Esophagus muscularis mucosa (tissue), 3 donors: ENCODE measurements around the gene NUP210.

ENCODE experiments used
- POLR2A ChIP-seq: fragments of 450-650 bp; IDR thresholded peaks from one replicate; pipeline ENCODE4 v1.6.1; 2017; ENCODE audit warnings: antibody characterized with exemption, moderate library complexity, mild to moderate bottlenecking, low read depth
- POLR2AphosphoS5 ChIP-seq, 2 donors: sonication (generic); formaldehyde crosslinking; IDR thresholded peaks; one replicate each; pipeline ENCODE4 v1.6.1; 2017; ENCODE audit warnings: antibody characterized with exemption in 2 of 2
- TF ChIP-seq, protein P1 (sequence below), 3 experiments: fragments of 200-600 bp in 2 of 3; fragments of 450-650 bp in 1 of 3; sonication (generic) in 2 of 3; IDR thresholded peaks; one replicate each; pipeline ENCODE4 v1.5.1; 2017 to 2019; ENCODE audit warnings: antibody characterized with exemption in 3 of 3, mild to moderate bottlenecking in 2 of 3, moderate library complexity in 1 of 3

- TF ChIP-seq POLR2A (no peak), POLR2AphosphoS5 (IDR thresholded peaks at IDR 0.05) (no peak)
- TF ChIP-seq, protein P1, sequence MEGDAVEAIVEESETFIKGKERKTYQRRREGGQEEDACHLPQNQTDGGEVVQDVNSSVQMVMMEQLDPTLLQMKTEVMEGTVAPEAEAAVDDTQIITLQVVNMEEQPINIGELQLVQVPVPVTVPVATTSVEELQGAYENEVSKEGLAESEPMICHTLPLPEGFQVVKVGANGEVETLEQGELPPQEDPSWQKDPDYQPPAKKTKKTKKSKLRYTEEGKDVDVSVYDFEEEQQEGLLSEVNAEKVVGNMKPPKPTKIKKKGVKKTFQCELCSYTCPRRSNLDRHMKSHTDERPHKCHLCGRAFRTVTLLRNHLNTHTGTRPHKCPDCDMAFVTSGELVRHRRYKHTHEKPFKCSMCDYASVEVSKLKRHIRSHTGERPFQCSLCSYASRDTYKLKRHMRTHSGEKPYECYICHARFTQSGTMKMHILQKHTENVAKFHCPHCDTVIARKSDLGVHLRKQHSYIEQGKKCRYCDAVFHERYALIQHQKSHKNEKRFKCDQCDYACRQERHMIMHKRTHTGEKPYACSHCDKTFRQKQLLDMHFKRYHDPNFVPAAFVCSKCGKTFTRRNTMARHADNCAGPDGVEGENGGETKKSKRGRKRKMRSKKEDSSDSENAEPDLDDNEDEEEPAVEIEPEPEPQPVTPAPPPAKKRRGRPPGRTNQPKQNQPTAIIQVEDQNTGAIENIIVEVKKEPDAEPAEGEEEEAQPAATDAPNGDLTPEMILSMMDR (IDR thresholded peaks at IDR 0.05): peak in 1 of 3 experiments; percentile 6
These were observed 547 bp downstream of the NUP210 start for GRCh38 chr3:13419505-13420044.
